ENCODE data around the gene PSMC3IP. TPM values are rescaled to one million over a fixed set of nuclear protein-coding genes. Genes with fewer than 3 reads are reported as not detected.
A peak's percentile ranks its signal among the peaks of the same experiment; 100 is the strongest.

PSMC3IP gene
- total and polyA plus RNA-seq, 11 donors: 0.71 to 4.1 (median 2.1) TPM

- Histone ChIP-seq H3K4me1 (peaks cover 9 to 29% (median 17%) of the 10 kb centered on the region in 12 donors), H3K9me3 (no peaks in the 10 kb centered on the region), H3K27me3 (no peaks in the 10 kb centered on the region), H3K27ac (no peak overlapping the region), H3K36me3 (peaks cover 0 to 53% (median 43%) of the 10 kb centered on the region in 9 donors), H3K4me3 (no peak overlapping the region)
- TF ChIP-seq CTCF (IDR thresholded peaks at IDR 0.05) (no peak), POLR2A (IDR thresholded peaks at IDR 0.05) (no peak)
- intact Hi-C loops (cut with DNase I): no loop called here
- DNase-seq (no peak), ATAC-seq (no peak)
- 93 to 96% (median 95%) methylated on average over 14 of the region's 14 CpGs for whole genome bisulfite sequencing, 4 donors
Observed at GRCh38 chr17:42538482-42538881, 39.0 kb downstream of the PSMC3IP start.

GRCh38 chr17:42537826-42538451 is 39.6 kb downstream of the PSMC3IP start:
- no peaks in the 10 kb centered on the region for H3K27me3 ChIP-seq
- ATAC-seq: no peak
- DNase-seq: no peak
- H3K4me3 ChIP-seq: no peak overlapping the region
- intact Hi-C loops (cut with DNase I): no loop called here
- no peak overlapping the region for H3K27ac ChIP-seq
- TF ChIP-seq CTCF (IDR thresholded peaks at IDR 0.05) (no peak), POLR2A (IDR thresholded peaks at IDR 0.05) (no peak)
- WGBS, 4 donors: 93 to 99% (median 97%) methylated on average over 5 of the region's 5 CpGs
- peaks cover 0 to 48% (median 37%) of the 10 kb centered on the region in 9 donors for H3K36me3 ChIP-seq
- peaks cover 9 to 29% (median 17%) of the 10 kb centered on the region in 12 donors for H3K4me1 ChIP-seq
- H3K9me3 ChIP-seq: no peaks in the 10 kb centered on the region

GRCh38 chr17:42537156-42537805 is 40.2 kb downstream of the PSMC3IP start:
- Histone ChIP-seq H3K27me3 (no peaks in the 10 kb centered on the region), H3K27ac (peak overlapping the region in 11 of 12 donors; percentile 75 to 97 (median 87)), H3K9me3 (no peaks in the 10 kb centered on the region), H3K4me1 (peaks cover 9 to 29% (median 17%) of the 10 kb centered on the region in 12 donors), H3K4me3 (peak overlapping the region in 11 of 12 donors; percentile 57 to 81 (median 72)), H3K36me3 (peaks cover 0 to 41% (median 31%) of the 10 kb centered on the region in 9 donors)
- TF ChIP-seq POLR2A (IDR thresholded peaks at IDR 0.05) (no peak), CTCF (IDR thresholded peaks at IDR 0.05) (no peak)
- DNase-seq: peak in 1 of 5 donors; percentile 26
- ATAC-seq: peak in 2 of 4 donors; percentile 1 to 2
- intact Hi-C loops (cut with DNase I): no loop called here
- WGBS, 4 donors: 85 to 91% (median 88%) methylated on average over 24 to 31 of the region's 31 CpGs

- DNase-seq: peak; percentile 81 to 94 (median 90)
- Histone ChIP-seq H3K27ac (peak overlapping the region; percentile 28 to 97 (median 86)), H3K4me3 (peak overlapping the region; percentile 26 to 81 (median 72)), H3K9me3 (no peaks in the 10 kb centered on the region), H3K4me1 (peaks cover 9 to 34% (median 20%) of the 10 kb centered on the region in 12 donors), H3K27me3 (no peaks in the 10 kb centered on the region), H3K36me3 (peaks cover 0 to 34% (median 27%) of the 10 kb centered on the region in 9 donors)
- ATAC-seq: peak; percentile 38 to 80 (median 69)
- TF ChIP-seq POLR2A (IDR thresholded peaks at IDR 0.05): no peak
- peak in 3 of 12 donors; percentile 14 to 20 (median 20) for TF ChIP-seq CTCF (IDR thresholded peaks at IDR 0.05)
- intact Hi-C loops (cut with DNase I): no loop called here
- WGBS, 4 donors: 1 to 2% (median 1%) methylated on average over 18 to 65 of the region's 65 CpGs
Observed at GRCh38 chr17:42536372-42537155, 41.0 kb downstream of the PSMC3IP start.
